HEK293 (cell line): Measurements from ENCODE around the gene PPP1R36.

Source experiments
- KLF9 ChIP-seq: fragments of 450-650 bp; formaldehyde crosslinking; IDR thresholded peaks from 2 replicates; pipeline ENCODE4 v1.5.1; 2016; ENCODE audit warnings: missing biosample characterization, missing genetic modification characterization, low read depth
- ZNF311 ChIP-seq: fragments of 450-650 bp; formaldehyde crosslinking; IDR thresholded peaks from 2 replicates; pipeline ENCODE4 v1.5.1; 2017; ENCODE audit warnings: missing biosample characterization, missing genetic modification characterization, borderline replicate concordance
- ZNF664 ChIP-seq: fragments of 450-650 bp; formaldehyde crosslinking; IDR thresholded peaks from 2 replicates; pipeline ENCODE4 v1.5.1; 2016; ENCODE audit warnings: missing biosample characterization, missing genetic modification characterization
- ZNF707 ChIP-seq: fragments of 450-650 bp; formaldehyde crosslinking; IDR thresholded peaks from 2 replicates; pipeline ENCODE4 v1.5.1; 2016; ENCODE audit warnings: missing biosample characterization, missing genetic modification characterization
- ZNF792 ChIP-seq: fragments of 450-650 bp; formaldehyde crosslinking; IDR thresholded peaks from 2 replicates; pipeline ENCODE4 v1.5.1; 2016; ENCODE audit warnings: missing biosample characterization, missing genetic modification characterization
- TF ChIP-seq, protein P1 (sequence below): fragments of 450-650 bp; formaldehyde crosslinking; IDR thresholded peaks from 2 replicates; pipeline ENCODE4 v1.5.1; 2016; ENCODE audit warnings: missing biosample characterization, missing genetic modification characterization
- TF ChIP-seq, protein P2 (sequence below): sonication (generic); formaldehyde crosslinking; IDR thresholded peaks from 2 replicates; pipeline ENCODE4 v1.8.1; 2022; ENCODE audit warnings: mild to moderate bottlenecking, moderate library complexity, missing genetic modification reagents

DNA sequence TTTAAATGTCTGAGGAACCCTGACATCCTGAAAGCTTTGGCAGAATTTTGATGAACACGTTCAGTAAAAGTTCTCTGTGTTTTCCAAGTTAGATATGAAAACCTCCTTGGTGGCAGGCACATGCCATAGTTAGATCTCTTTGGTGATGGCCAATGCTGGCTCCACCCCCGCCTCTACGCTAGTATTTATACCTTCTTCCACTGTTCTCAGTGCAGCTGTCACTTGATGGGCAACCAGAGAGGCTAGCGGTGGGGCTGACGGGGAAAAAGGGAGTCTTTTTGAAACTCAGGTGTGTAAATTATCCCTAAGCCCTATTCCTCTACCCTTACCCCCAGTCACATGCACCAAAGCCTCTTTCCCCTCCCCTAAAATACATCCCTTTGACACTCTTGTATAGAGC is 32.1 kb downstream of the PPP1R36 start:
- TF ChIP-seq ZNF664 (no peak), ZNF311 (tag by site-specific recombination) (no peak), ZNF792 (tag by site-specific recombination) (no peak), KLF9 (tag by site-specific recombination) (no peak), ZNF707 (tag by site-specific recombination) (no peak)
- TF ChIP-seq, protein P1, sequence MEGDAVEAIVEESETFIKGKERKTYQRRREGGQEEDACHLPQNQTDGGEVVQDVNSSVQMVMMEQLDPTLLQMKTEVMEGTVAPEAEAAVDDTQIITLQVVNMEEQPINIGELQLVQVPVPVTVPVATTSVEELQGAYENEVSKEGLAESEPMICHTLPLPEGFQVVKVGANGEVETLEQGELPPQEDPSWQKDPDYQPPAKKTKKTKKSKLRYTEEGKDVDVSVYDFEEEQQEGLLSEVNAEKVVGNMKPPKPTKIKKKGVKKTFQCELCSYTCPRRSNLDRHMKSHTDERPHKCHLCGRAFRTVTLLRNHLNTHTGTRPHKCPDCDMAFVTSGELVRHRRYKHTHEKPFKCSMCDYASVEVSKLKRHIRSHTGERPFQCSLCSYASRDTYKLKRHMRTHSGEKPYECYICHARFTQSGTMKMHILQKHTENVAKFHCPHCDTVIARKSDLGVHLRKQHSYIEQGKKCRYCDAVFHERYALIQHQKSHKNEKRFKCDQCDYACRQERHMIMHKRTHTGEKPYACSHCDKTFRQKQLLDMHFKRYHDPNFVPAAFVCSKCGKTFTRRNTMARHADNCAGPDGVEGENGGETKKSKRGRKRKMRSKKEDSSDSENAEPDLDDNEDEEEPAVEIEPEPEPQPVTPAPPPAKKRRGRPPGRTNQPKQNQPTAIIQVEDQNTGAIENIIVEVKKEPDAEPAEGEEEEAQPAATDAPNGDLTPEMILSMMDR (tag by site-specific recombination), result no peak
- TF ChIP-seq, protein P2, sequence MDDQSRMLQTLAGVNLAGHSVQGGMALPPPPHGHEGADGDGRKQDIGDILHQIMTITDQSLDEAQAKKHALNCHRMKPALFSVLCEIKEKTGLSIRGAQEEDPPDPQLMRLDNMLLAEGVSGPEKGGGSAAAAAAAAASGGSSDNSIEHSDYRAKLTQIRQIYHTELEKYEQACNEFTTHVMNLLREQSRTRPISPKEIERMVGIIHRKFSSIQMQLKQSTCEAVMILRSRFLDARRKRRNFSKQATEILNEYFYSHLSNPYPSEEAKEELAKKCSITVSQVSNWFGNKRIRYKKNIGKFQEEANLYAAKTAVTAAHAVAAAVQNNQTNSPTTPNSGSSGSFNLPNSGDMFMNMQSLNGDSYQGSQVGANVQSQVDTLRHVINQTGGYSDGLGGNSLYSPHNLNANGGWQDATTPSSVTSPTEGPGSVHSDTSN (CRISPR knock-in tag), result no peak
